Measurements from ENCODE around the gene ABO. TPM values are rescaled to one million over a fixed set of nuclear protein-coding genes. Genes with fewer than 3 reads are reported as not detected.
"Not testable (repeated sequence)": the region's sequence is repeated elsewhere in the genome, so short reads cannot be mapped to it uniquely, and the experiment has no call there.

Gene ABO
- total RNA-seq, 2 experiments from 2014 or later = not detected

- POLR2A ChIA-PET = no interaction called here
- H3K4me1 Mint-ChIP-seq (ENCODE audit: low read depth) = no peaks in the 10 kb centered on the region
- H3K27me3 Mint-ChIP-seq = peaks cover 11% of the 10 kb centered on the region
- DNase-seq = peak; percentile 6
- H3K4me3 Mint-ChIP-seq = no peak overlapping the region
- intact Hi-C loops (cut with micrococcal nuclease) = no loop called here
- H3K27ac Mint-ChIP-seq = no peak overlapping the region
- H3K36me3 Mint-ChIP-seq = no peaks in the 10 kb centered on the region
- no peaks in the 10 kb centered on the region for H3K9me3 Mint-ChIP-seq
- CTCF ChIA-PET = interaction anchor here (2.0 kb wide), 1 partner anchor 20 kb away, joined by 7 read pairs; no protein-coding TSS in a partner anchor
Measured at GRCh38 chr9:133205996-133206931, 68.7 kb downstream of the ABO start.

- H3K4me1 Mint-ChIP-seq (ENCODE audit: low read depth); H3K4me3 Mint-ChIP-seq; CTCF ChIA-PET; H3K36me3 Mint-ChIP-seq; H3K27ac Mint-ChIP-seq; intact Hi-C loops (cut with micrococcal nuclease); POLR2A ChIA-PET; H3K9me3 Mint-ChIP-seq: not testable (repeated sequence)
- DNase-seq = peak; percentile 4
- peaks cover 12% of the 10 kb centered on the region for H3K27me3 Mint-ChIP-seq
Measured at GRCh38 chr9:133205481-133205887, 69.5 kb downstream of the ABO start.

Other genes starting within 250 kb of the ABO start
- gene GTF3C5, start 244.2 kb downstream of the ABO start, total RNA-seq = 10 to 100 TPM; 80.3 to 81.2 TPM
- gene CEL, start 213.2 kb downstream of the ABO start, total RNA-seq = 1 to 10 TPM in 1 of 2 experiments, under 1 TPM in 1; 0.88 to 1.0 TPM
- 10 to 100 TPM; 65.4 TPM for gene RALGDS, start 154.0 kb downstream of the ABO start, total RNA-seq
- gene GBGT1, start 111.3 kb downstream of the ABO start, total RNA-seq = 1 to 10 TPM; 3.2 to 3.6 TPM
- gene OBP2B, start 66.0 kb downstream of the ABO start, total RNA-seq = not detected
- 10 to 100 TPM; 16.9 to 18.2 TPM for gene SURF6, start 61.0 kb upstream of the ABO start, total RNA-seq
- 10 to 100 TPM; 20.8 to 20.9 TPM for gene MED22, start 72.9 kb upstream of the ABO start, total RNA-seq
- 1,000 to 10,000 TPM; 3,340 to 3,454 TPM for gene RPL7A, start 73.0 kb upstream of the ABO start, total RNA-seq
- 10 to 100 TPM; 24.7 to 26.0 TPM for gene SURF1, start 81.3 kb upstream of the ABO start, total RNA-seq
- gene SURF2, start 81.3 kb upstream of the ABO start, total RNA-seq = 10 to 100 TPM; 12.5 to 15.5 TPM
- gene SURF4, start 100.9 kb upstream of the ABO start, total RNA-seq = 100 to 1,000 TPM; 358 to 368 TPM
- under 1 TPM; 0.69 to 0.90 TPM for gene STKLD1, start 101.2 kb upstream of the ABO start, total RNA-seq
- gene REXO4, start 142.8 kb upstream of the ABO start, total RNA-seq = 10 to 100 TPM; 24.2 to 26.3 TPM
- 1 to 10 TPM; 2.4 to 2.6 TPM for gene ADAMTS13, start 147.2 kb upstream of the ABO start, total RNA-seq
- 1 to 10 TPM; 1.1 to 1.2 TPM for gene CACFD1, start 184.8 kb upstream of the ABO start, total RNA-seq
- 1 to 10 TPM; 2.2 to 2.6 TPM for gene SLC2A6, start 203.9 kb upstream of the ABO start, total RNA-seq
- not detected for gene MYMK, start 249.8 kb upstream of the ABO start, total RNA-seq